DND-41 (cell line): Measurements from ENCODE around the gene TP53RK.

Source experiments
- ATAC-seq: fragments of 200-7000 bp; cut with Tn5 transposase; 3 replicates; pipeline ENCODE4 v1.9.1; 2021; ENCODE audit warnings: low read depth; ENCODE audit not compliant: insufficient read depth
- DNase-seq: peaks from one replicate; pipeline ENCODE4 v3.0.0-alpha.2; 2020
- H2AFZ ChIP-seq: 2 replicates; pipeline ENCODE4 v1.6.0; 2012; ENCODE audit warnings: low read depth, low read length
- H3K27ac ChIP-seq: 2 replicates; pipeline ENCODE4 v1.5.1; 2012; ENCODE audit warnings: low read length, inconsistent platforms
- H3K27me3 ChIP-seq: fragments of 200-600 bp; sonication (generic); 2 replicates; pipeline ENCODE4 v1.6.0; 2012; ENCODE audit warnings: low read length, mild to moderate bottlenecking, inconsistent platforms; ENCODE audit not compliant: insufficient read depth, poor library complexity
- H3K36me3 ChIP-seq: 2 replicates; pipeline ENCODE4 v1.5.1; 2012; ENCODE audit warnings: low read length, inconsistent platforms; ENCODE audit not compliant: insufficient read depth
- H3K4me1 ChIP-seq: 2 replicates; pipeline ENCODE4 v1.5.1; 2012; ENCODE audit warnings: mild to moderate bottlenecking, low read length; ENCODE audit not compliant: insufficient read depth
- H3K4me2 ChIP-seq: 2 replicates; pipeline ENCODE4 v1.6.0; 2012; ENCODE audit warnings: mild to moderate bottlenecking, moderate library complexity, low read length, inconsistent platforms; ENCODE audit not compliant: insufficient read depth
- H3K4me3 ChIP-seq, 2 experiments: fragments of 200-600 bp in 1 of 2; shearing (Covaris generic) in 1 of 2; 2 replicates each; pipeline ENCODE4 v1.5.1; 2012 to 2016; ENCODE audit warnings: inconsistent platforms in 2 of 2, low read length in 2 of 2, mild to moderate bottlenecking in 2 of 2, low read depth in 1 of 2, moderate library complexity in 1 of 2
- H3K79me2 ChIP-seq: 2 replicates; pipeline ENCODE4 v1.6.0; 2012; ENCODE audit warnings: low read length, inconsistent platforms; ENCODE audit not compliant: insufficient read depth
- H3K9ac ChIP-seq: 2 replicates; pipeline ENCODE4 v1.6.0; 2012; ENCODE audit warnings: low read depth, mild to moderate bottlenecking, inconsistent platforms, low read length, moderate library complexity
- H3K9me3 ChIP-seq: 2 replicates; pipeline ENCODE4 v1.5.1; 2012; ENCODE audit warnings: low read length, moderate library complexity, mild to moderate bottlenecking, inconsistent platforms; ENCODE audit not compliant: insufficient read depth, severe bottlenecking
- H4K20me1 ChIP-seq: 2 replicates; pipeline ENCODE4 v1.6.0; 2012; ENCODE audit warnings: low read length; ENCODE audit not compliant: insufficient read depth
- EZH2 ChIP-seq: IDR thresholded peaks from 3 replicates; pipeline ENCODE4 v1.6.1; 2012; ENCODE audit warnings: borderline replicate concordance, low read depth, mild to moderate bottlenecking, moderate library complexity, low read length, inconsistent platforms; ENCODE audit not compliant: severe bottlenecking
- TF ChIP-seq, protein P1 (sequence below): IDR thresholded peaks from 2 replicates; pipeline ENCODE4 v1.5.1; 2012; ENCODE audit warnings: borderline replicate concordance, low read length, moderate library complexity, mild to moderate bottlenecking; ENCODE audit not compliant: poor library complexity, severe bottlenecking; ENCODE audit errors: extremely low read depth

The TP53RK gene

DNA sequence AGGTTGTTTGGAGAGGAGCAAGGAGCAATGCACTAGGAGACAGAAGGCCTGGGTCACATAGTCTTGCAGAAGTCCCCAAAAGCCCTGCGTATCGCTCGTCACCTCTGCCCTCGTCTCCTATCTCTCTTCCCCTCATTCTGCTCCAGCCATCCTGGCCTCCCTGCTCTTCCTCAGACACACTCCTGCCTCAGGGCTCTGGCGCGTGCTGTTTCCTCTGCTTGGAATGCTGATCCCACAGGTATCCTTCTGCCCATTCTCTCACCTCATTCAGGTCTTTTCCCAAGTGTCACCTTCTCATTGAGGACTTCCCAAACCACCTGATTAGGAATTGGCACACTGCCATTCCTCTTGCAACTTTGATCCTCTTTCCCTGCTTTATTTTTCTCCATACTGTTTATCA lies 11.2 kb upstream of the TP53RK start:
- H3K9me3 ChIP-seq: peaks cover 2% of the 10 kb centered on the region
- no peaks in the 10 kb centered on the region for H3K79me2 ChIP-seq
- no peak for DNase-seq
- H3K4me2 ChIP-seq: no peak overlapping the region
- H3K27ac ChIP-seq: no peak overlapping the region
- H4K20me1 ChIP-seq: no peaks in the 10 kb centered on the region
- H3K4me3 ChIP-seq: no peak overlapping the region
- no peak for ATAC-seq
- no peaks in the 10 kb centered on the region for H3K4me1 ChIP-seq
- TF ChIP-seq EZH2: no peak
- TF ChIP-seq, protein P1, sequence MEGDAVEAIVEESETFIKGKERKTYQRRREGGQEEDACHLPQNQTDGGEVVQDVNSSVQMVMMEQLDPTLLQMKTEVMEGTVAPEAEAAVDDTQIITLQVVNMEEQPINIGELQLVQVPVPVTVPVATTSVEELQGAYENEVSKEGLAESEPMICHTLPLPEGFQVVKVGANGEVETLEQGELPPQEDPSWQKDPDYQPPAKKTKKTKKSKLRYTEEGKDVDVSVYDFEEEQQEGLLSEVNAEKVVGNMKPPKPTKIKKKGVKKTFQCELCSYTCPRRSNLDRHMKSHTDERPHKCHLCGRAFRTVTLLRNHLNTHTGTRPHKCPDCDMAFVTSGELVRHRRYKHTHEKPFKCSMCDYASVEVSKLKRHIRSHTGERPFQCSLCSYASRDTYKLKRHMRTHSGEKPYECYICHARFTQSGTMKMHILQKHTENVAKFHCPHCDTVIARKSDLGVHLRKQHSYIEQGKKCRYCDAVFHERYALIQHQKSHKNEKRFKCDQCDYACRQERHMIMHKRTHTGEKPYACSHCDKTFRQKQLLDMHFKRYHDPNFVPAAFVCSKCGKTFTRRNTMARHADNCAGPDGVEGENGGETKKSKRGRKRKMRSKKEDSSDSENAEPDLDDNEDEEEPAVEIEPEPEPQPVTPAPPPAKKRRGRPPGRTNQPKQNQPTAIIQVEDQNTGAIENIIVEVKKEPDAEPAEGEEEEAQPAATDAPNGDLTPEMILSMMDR: no peak
- no peaks in the 10 kb centered on the region for H3K36me3 ChIP-seq
- H3K9ac ChIP-seq: no peak overlapping the region
- H3K27me3 ChIP-seq: peaks cover 11% of the 10 kb centered on the region
- no peak overlapping the region for H2AFZ ChIP-seq

DNA sequence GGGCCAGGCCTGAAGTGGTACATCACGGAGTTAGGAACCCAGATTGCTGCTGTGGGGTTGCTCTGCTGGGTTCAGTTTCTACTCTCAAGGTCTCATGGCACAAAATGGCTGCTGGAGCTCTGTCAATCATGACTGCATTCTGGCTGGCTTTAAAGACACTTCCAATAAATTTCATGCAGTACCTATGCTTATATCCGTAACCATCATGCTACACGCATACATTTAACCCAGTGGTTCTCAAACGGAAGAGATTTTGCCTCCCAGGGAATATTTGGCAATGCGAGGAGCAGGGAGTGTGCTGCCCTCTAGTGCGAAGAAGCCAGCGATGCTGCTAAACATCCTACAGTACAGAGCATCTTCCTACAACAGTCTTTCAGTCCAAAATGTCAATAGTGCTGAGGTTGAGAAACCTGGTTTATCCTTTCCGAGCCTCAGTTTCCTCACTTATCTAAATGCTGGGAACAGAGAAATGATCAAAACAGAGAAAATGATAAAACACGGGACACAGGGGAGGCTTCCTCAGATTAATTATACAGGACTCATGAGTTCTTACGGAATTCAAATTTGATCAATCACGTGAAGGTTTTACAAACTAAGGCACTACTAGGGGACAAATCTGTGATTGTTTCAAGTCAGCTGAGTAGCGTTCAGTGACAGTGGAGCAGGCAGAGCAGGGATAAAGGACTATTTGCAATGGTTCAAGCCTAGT lies 10.6 kb upstream of the TP53RK start:
- no peak for TF ChIP-seq EZH2
- TF ChIP-seq, protein P1: peak; percentile 68
- H2AFZ ChIP-seq: no peak overlapping the region
- no peak for DNase-seq
- no peaks in the 10 kb centered on the region for H3K79me2 ChIP-seq
- peaks cover 8% of the 10 kb centered on the region for H3K27me3 ChIP-seq
- no peaks in the 10 kb centered on the region for H4K20me1 ChIP-seq
- H3K9me3 ChIP-seq: no peaks in the 10 kb centered on the region
- no peaks in the 10 kb centered on the region for H3K4me1 ChIP-seq
- H3K4me2 ChIP-seq: no peak overlapping the region
- H3K4me3 ChIP-seq: no peak overlapping the region
- no peak overlapping the region for H3K27ac ChIP-seq
- peak; percentile 47; the same call in 2 of the 3 replicates for ATAC-seq
- H3K36me3 ChIP-seq: no peaks in the 10 kb centered on the region
- H3K9ac ChIP-seq: no peak overlapping the region

DNA sequence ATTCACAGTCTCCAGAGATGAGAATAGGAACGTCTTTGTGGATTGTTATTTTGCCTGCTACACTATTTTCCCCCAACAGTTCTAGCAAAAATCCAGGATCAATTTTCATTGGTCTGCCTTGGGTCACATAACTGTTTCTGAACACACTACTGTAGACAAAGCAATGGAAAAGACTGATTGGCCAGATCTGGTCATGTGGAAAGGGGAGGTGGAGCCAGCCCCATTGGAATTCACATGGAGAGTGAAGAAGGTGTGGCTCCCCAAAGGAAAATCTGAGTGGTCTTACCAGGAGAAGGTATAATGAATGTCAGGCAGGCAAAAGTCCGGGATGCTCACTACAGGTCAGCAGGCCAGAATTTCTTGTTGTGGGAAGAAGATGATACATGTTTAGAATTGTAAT lies 9.5 kb upstream of the TP53RK start:
- DNase-seq (no peak), ATAC-seq (no peak)
- Histone ChIP-seq H3K4me3 (no peak overlapping the region), H2AFZ (no peak overlapping the region), H3K36me3 (no peaks in the 10 kb centered on the region), H3K27ac (no peak overlapping the region), H3K9me3 (no peaks in the 10 kb centered on the region), H3K4me2 (no peak overlapping the region), H3K79me2 (no peaks in the 10 kb centered on the region), H3K9ac (no peak overlapping the region), H3K27me3 (peaks cover 8% of the 10 kb centered on the region), H4K20me1 (no peaks in the 10 kb centered on the region), H3K4me1 (no peaks in the 10 kb centered on the region; the same call in 1 of the 2 replicates)
- no peak for TF ChIP-seq EZH2
- TF ChIP-seq, protein P1: no peak
